ENCODE data around the gene IRAK1BP1. TPM values are rescaled to one million over a fixed set of nuclear protein-coding genes. Genes with fewer than 3 reads are reported as not detected.

IRAK1BP1 gene
- total RNA-seq, 1 donor from 2014 or later, result 13.8 TPM

- Histone ChIP-seq H3F3A (ENCODE audit: low read depth) (no peaks in the 10 kb centered on the region), H3K9me3 (ENCODE audit: low read depth) (no peaks in the 10 kb centered on the region), H3K79me2 (ENCODE audit: low read depth) (no peaks in the 10 kb centered on the region), H3K4me3 (no peak overlapping the region), H3K4me1 (no peaks in the 10 kb centered on the region), H3K4me2 (no peak overlapping the region), H3K27ac (no peak overlapping the region), H3K27me3 (no peaks in the 10 kb centered on the region), H2AFZ (replicated peaks) (no peak overlapping the region), H4K20me1 (ENCODE audit: low read depth) (no peaks in the 10 kb centered on the region), H3K9ac (no peak overlapping the region), H3K36me3 (no peaks in the 10 kb centered on the region)
- Mint-ChIP-seq H3K27me3 (ENCODE audit: insufficient read depth, low read depth) (no peaks in the 10 kb centered on the region), H3K36me3 (peaks cover 2% of the 10 kb centered on the region), H3K27ac (no peak overlapping the region), H3K4me1 (peaks cover 3% of the 10 kb centered on the region), H3K9me3 (peaks cover 14% of the 10 kb centered on the region), H3K4me3 (no peak overlapping the region)
- DNase-seq (ENCODE audit: low spot score), result no peak
- TF ChIP-seq CTCF (IDR thresholded peaks at IDR 0.05) (no peak), EZH2phosphoT487 (IDR thresholded peaks at IDR 0.05) (no peak), EZH2 (IDR thresholded peaks at IDR 0.05) (no peak)
Measured at GRCh38 chr6:78861509-78861908, 5.8 kb upstream of the IRAK1BP1 start.

DNA sequence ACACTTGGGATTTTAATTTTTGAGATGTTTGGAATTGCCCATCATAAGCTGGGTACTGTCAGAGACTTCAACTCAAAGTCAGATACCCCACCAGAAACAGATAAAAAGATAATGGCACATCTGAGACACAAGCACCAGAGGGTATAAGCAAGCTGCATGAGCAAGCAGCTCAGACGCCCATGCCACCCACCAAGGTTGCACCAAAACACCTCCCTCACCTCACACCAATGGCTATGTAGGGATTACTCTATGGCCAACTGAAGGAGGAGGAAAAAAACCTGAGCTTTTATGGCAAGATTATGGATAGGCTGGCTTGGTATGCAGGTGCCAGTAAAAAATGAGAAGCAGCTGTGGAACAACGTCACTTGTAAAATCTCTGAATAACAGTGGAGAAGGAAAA is 3.8 kb upstream of the IRAK1BP1 start:
- Histone ChIP-seq H3K79me2 (ENCODE audit: low read depth) (peaks cover 4% of the 10 kb centered on the region), H3K9ac (no peak overlapping the region), H3K4me3 (no peak overlapping the region), H3K4me2 (no peak overlapping the region), H3K9me3 (ENCODE audit: low read depth) (no peaks in the 10 kb centered on the region), H3K27ac (no peak overlapping the region), H2AFZ (replicated peaks) (no peak overlapping the region), H3K27me3 (no peaks in the 10 kb centered on the region), H3F3A (ENCODE audit: low read depth) (peaks cover 4% of the 10 kb centered on the region), H3K4me1 (no peaks in the 10 kb centered on the region), H4K20me1 (ENCODE audit: low read depth) (no peaks in the 10 kb centered on the region), H3K36me3 (no peaks in the 10 kb centered on the region)
- H3K4me1 Mint-ChIP-seq, result peaks cover 4% of the 10 kb centered on the region
- H3K9me3 Mint-ChIP-seq, result peaks cover 5% of the 10 kb centered on the region
- no peak overlapping the region for H3K4me3 Mint-ChIP-seq
- H3K36me3 Mint-ChIP-seq, result peaks cover 1% of the 10 kb centered on the region
- no peak for DNase-seq (ENCODE audit: low spot score)
- H3K27ac Mint-ChIP-seq, result no peak overlapping the region
- H3K27me3 Mint-ChIP-seq (ENCODE audit: insufficient read depth, low read depth), result no peaks in the 10 kb centered on the region
- TF ChIP-seq EZH2phosphoT487 (IDR thresholded peaks at IDR 0.05) (no peak), EZH2 (IDR thresholded peaks at IDR 0.05) (no peak), CTCF (IDR thresholded peaks at IDR 0.05) (no peak)

- no peak overlapping the region for H3K4me3 Mint-ChIP-seq
- peaks cover 8% of the 10 kb centered on the region for H3K79me2 ChIP-seq (ENCODE audit: low read depth)
- H3K27me3 ChIP-seq, result no peaks in the 10 kb centered on the region
- no peaks in the 10 kb centered on the region for H3K36me3 ChIP-seq
- H3F3A ChIP-seq (ENCODE audit: low read depth), result peaks cover 4% of the 10 kb centered on the region
- H3K4me2 ChIP-seq, result no peak overlapping the region
- no peaks in the 10 kb centered on the region for H3K9me3 ChIP-seq (ENCODE audit: low read depth)
- no peaks in the 10 kb centered on the region for H3K36me3 Mint-ChIP-seq
- no peaks in the 10 kb centered on the region for H3K27me3 Mint-ChIP-seq (ENCODE audit: insufficient read depth, low read depth)
- no peaks in the 10 kb centered on the region for H3K9me3 Mint-ChIP-seq
- no peak for DNase-seq (ENCODE audit: low spot score)
- peaks cover 4% of the 10 kb centered on the region for H3K4me1 Mint-ChIP-seq
- H3K4me3 ChIP-seq, result no peak overlapping the region
- TF ChIP-seq EZH2 (IDR thresholded peaks at IDR 0.05), result no peak
- no peak for TF ChIP-seq CTCF (IDR thresholded peaks at IDR 0.05)
- TF ChIP-seq EZH2phosphoT487 (IDR thresholded peaks at IDR 0.05), result no peak
- H3K9ac ChIP-seq, result no peak overlapping the region
- H3K4me1 ChIP-seq, result no peaks in the 10 kb centered on the region
- H3K27ac ChIP-seq, result no peak overlapping the region
- H3K27ac Mint-ChIP-seq, result no peak overlapping the region
- H4K20me1 ChIP-seq (ENCODE audit: low read depth), result no peaks in the 10 kb centered on the region
- no peak overlapping the region for H2AFZ ChIP-seq (replicated peaks)
Measured at GRCh38 chr6:78864957-78865356, 2.4 kb upstream of the IRAK1BP1 start.

Measured in neural progenitor cell (in vitro differentiated cells).